GM18519 (cell line): ENCODE data around the gene TXNDC2.

Experiments used
- ATAC-seq: cut with Tn5 transposase; IDR thresholded peaks from one replicate; pipeline ENCODE4 v1.9.1; 2021; ENCODE audit warnings: mild to moderate bottlenecking, moderate library complexity; ENCODE audit not compliant: unreplicated experiment, low FRiP score

The TXNDC2 gene

DNA sequence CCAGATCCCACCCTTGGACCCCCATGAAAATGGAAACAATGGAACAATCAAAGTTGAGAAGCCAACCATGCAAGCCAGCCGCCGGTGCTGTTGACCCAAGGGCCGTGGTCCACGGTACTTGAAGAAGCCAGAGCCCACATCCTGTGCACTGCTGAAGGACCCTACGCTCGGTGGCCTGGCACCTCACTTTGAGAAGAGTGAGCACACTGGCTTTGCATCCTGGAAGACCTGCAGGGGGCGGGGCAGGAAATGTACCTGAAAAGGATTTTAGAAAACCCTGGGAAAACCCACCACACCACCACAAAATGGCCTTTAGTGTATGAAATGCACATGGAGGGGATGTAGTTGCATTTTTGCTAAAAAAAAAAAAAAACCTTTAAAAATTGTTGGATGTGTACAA is 26.5 kb upstream of the TXNDC2 start:
- no peak for ATAC-seq

- no peak for ATAC-seq
Measured at GRCh38 chr18:9860682-9861081, 25.1 kb upstream of the TXNDC2 start.

- ATAC-seq: peak; percentile 67
Measured at GRCh38 chr18:9861157-9861556, 24.6 kb upstream of the TXNDC2 start.

GRCh38 chr18:9861933-9862332 is 23.8 kb upstream of the TXNDC2 start:
- ATAC-seq: no peak

GRCh38 chr18:9862686-9863085 is 23.1 kb upstream of the TXNDC2 start:
- ATAC-seq: no peak

- no peak for ATAC-seq
Measured at GRCh38 chr18:9863282-9863681, 22.5 kb upstream of the TXNDC2 start.

- no peak for ATAC-seq
Measured at GRCh38 chr18:9865764-9866490, 19.8 kb upstream of the TXNDC2 start.

GRCh38 chr18:9866627-9867026 is 19.1 kb upstream of the TXNDC2 start:
- ATAC-seq: no peak

GRCh38 chr18:9867071-9867594 is 18.6 kb upstream of the TXNDC2 start:
- ATAC-seq: no peak

- no peak for ATAC-seq
Measured at GRCh38 chr18:9868857-9869714, 16.7 kb upstream of the TXNDC2 start.

DNA sequence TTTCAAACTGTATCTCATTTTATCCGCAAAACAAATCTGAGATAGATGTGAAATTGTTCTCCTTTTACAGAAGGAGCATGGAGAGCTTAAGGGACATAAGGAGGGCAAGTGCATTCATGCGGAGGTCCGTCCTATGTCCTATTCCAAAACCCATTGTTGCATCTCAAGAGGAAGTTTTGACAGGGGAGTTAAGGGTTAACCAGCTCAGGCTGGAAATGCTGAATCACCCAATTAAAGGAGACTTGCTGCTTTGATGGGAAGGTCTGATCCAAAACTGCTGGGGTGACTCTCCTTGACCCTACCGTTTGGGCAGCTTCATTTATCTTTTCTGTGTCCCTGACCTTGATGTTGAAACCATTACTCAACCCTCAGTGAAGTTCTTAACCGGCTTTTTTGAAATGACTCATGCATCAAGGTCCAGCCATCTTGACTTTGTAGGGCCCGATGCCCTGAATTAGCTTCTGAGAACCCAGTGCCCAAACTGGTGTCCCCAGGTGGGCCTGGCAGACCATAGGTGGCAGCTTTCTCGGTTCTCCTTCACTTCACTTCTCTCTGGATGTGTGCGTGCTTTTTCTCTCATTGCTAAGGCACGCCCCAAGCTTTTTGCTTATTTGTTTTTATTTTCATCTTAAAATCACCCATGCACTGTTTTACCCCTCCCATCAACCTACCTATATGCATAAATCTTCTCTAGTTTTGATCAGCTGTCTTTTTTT is 15.9 kb upstream of the TXNDC2 start:
- no peak for ATAC-seq

DNA sequence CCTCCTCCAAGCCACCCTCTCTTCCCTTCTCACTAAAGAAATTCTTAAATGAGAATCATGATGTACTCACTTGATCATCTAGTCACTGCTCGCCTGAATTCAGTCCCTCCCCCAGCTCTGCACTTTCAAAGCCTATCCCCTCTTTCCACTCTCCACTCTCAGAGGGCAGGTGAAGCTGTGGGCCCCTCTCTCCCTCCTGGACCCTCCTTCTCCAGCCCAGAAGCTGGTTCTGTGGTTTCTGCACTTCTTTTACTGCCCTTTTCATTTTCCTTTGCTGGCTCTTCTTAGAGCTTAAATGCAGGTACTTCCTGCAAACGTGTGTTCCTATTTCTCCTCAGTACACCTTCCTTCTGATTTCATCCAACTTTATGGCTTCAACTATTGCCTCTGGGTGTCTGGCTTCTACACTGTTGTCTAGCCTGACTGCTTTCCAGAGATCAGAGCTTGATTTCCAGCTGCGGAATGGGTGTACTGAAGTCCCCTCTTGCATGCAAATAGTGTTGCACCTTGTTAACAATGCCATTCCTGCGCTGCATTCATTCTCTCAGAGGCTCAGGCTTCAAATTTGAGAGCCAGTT is 15.3 kb upstream of the TXNDC2 start:
- no peak for ATAC-seq

- no peak for ATAC-seq
Measured at GRCh38 chr18:9871244-9871746, 14.5 kb upstream of the TXNDC2 start.

GRCh38 chr18:9872823-9873222 is 12.9 kb upstream of the TXNDC2 start:
- no peak for ATAC-seq

DNA sequence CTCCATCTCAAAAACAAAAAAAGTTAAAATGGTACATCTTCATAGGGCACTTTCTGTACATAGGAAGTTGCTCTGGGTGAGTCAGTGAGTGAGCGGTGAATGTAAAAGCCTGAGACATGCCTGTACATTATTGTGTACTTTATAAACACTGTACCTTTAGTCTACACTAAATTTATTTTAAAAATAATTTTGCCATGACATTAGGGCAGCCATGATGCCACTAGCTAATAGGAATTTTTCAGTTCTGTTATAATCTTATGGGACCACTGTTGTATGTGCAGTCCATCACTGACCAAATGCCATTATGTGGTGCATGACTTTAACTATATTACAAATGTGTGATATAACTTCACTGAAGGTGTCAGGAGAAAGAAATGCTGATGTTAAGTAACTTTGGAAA is 11.0 kb upstream of the TXNDC2 start:
- no peak for ATAC-seq

- no peak for ATAC-seq
Measured at GRCh38 chr18:9876212-9876866, 9.4 kb upstream of the TXNDC2 start.

GRCh38 chr18:9876867-9877654 is 8.7 kb upstream of the TXNDC2 start:
- ATAC-seq: no peak

GRCh38 chr18:9877655-9878014 is 8.1 kb upstream of the TXNDC2 start:
- no peak for ATAC-seq

- ATAC-seq: no peak
Measured at GRCh38 chr18:9878095-9878494, 7.7 kb upstream of the TXNDC2 start.
